CD4-positive, alpha-beta T cell treated with Interleukin-4 for 1 hour (primary cell): ENCODE measurements around the gene RFTN2.
"Not testable (repeated sequence)": the region's sequence is repeated elsewhere in the genome, so short reads cannot be mapped to it uniquely, and the experiment has no call there.

Experiments used
- DNase-seq, 2 donors: peaks; one replicate each; pipeline ENCODE4 v3.0.0-alpha.2; 2020 to 2022

RFTN2 gene

DNA sequence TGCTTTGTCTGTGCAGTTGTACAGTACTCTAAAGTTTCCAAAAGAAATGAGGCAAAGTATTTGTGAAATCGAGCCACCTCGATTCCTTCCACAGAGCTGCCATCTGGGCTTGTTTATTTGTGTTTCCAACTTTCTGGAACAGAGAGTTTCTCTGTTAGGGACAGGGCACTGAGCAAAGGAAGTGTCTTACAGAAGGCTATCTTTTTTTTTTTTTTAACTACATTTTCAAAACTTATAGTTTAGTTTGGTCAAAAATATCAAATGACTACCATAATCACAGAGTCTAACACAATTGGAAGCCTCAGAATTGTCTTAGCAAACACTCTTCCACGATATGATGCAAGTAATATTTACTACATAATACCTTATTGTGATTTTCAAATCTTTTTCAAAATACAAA, 796 bp downstream of the RFTN2 start:
- no peak for DNase-seq

- no peak for DNase-seq
These were observed 1.3 kb downstream of the RFTN2 start for GRCh38 chr2:197674060-197674459.

- DNase-seq: no peak
These were observed 1.8 kb downstream of the RFTN2 start for GRCh38 chr2:197673606-197674005.

GRCh38 chr2:197673106-197673505, 2.3 kb downstream of the RFTN2 start:
- no peak for DNase-seq

DNA sequence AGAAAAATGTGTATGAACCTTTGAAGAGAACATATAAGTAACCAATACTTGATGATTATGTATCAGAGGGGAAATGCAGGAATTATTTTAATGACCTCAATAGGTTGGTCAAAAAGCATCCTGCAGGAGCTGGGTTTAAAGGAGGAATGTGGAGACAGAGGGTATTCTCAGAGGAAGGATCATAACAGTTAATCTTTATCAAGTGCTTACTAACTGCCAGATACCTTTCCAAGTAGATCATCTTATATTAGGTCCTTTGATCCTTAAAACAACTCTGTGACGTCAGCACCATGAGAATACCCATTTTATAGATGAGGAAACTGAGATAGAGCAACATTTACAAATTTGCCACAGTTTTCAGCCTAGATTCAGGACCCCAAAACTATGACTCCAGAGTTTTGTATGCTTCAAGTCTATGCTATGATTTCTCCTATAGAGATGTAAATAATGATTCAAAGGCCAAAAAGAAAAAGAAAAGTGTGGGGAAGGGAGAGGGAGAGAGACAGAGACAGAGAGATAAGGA, 3.0 kb downstream of the RFTN2 start:
- no peak for DNase-seq

DNA sequence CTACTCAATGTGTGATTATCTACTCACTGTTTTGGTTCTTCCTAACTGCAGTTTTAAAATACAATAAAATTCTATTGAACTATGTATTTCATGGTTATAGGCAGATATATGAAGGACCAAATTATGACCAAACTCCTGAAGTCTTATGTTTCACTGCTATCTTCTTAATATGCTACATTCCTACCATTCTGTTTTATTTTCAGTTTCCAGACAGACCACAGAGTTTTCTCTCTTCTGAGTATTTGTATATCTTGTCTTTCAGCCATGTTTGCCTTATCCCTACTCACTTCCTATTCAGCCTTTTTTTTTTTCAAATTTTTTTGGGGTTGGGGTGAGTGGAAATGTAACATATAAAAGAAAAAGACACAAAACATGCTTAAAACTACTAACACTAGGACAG, 6.3 kb downstream of the RFTN2 start:
- DNase-seq: no peak

- no peak for DNase-seq
These were observed 7.1 kb downstream of the RFTN2 start for GRCh38 chr2:197668296-197668695.

DNA sequence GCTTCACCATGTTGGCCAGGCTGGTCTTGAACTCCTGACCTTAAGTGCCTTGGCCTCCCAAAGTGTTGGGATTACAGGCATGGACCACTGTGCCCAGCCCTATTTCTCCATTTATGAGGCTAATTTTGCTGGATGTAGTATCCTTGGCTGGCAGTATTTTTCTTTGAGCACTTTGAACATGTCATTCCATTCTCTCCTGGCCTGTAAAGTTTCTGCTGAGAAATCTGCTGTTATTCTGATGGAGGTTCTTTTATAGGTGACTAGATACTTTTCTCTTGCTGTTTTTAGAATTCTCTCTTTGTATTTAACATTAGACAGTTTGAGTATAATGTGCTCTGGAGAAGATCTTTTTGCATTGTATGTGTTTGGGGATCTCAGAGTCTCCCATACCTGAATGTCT, 9.1 kb downstream of the RFTN2 start:
- no peak for DNase-seq

DNA sequence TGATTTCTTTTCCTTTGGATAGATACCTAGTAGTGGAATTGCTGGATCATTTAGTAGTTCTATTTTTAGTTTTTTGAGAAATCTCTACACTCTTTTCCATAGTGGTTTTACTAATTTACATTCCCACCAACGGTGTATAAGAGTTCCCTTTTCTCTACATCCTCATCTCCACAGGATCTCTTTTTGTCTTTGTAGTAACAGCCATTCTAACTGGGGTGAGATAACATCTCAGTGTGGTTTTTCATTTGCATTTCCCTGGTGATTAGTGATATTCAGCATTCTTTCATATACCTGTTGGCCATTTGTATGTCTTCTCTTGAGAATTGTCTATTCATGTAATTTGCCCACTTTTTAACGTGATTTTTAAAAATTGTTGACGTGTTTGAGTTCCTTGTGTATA, 13.8 kb downstream of the RFTN2 start:
- DNase-seq: no peak

DNA sequence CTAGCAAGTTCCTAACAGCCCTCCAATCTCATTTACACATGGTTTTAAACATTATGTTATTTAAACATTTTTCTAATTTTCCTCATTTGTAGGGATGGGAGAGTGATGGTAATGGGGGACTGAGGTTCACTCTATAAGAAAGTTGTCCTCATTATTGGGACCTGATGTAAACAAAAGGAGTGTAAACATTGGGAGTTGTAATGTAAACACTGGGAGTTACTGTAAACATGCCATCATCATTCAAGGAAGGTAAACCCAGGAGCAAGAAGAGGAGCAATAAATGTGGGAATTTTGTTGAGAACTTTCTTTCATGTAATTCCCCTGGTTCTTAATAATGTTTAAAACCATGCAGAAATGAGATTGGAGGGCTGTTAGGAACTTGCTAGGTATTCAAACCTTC, 17.8 kb downstream of the RFTN2 start:
- DNase-seq: no peak

DNA sequence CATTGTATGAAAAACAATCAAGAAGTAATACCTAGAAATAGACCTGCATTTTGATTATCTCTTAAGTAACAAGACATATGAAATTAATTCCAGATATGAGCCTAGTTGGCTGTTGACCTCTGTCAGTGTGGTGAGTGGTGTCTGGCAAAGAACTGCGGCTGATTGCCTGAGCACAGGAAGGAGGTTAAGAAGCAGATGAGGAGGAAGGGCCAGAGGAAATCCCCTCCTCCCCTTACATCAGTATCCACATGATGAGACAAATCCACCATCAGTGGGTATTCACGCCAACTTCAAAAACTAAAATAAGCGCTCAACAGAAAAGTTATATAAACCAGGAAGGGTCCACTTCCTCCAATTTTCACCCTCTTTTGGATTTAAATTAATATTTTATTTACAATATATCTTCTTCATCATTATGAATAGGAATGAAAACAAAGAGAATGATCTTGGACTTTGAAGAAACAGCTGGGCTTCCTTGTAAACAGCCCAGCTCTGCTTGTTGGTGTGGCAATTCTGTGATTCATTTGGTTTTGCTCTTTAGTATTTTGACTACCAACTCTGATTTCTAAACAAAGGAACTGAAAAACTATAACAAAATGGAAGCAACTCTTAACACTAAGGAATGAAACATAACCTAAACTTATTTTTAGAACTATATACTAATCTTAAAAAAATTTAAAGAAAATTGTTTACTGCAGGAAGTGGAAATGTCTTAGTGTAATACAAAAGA, 27.3 kb downstream of the RFTN2 start:
- no peak for DNase-seq

- no peak for DNase-seq
These were observed 33.7 kb downstream of the RFTN2 start for GRCh38 chr2:197641666-197642065.

- DNase-seq: not testable (repeated sequence)
These were observed 34.7 kb downstream of the RFTN2 start for GRCh38 chr2:197640571-197641122.

DNA sequence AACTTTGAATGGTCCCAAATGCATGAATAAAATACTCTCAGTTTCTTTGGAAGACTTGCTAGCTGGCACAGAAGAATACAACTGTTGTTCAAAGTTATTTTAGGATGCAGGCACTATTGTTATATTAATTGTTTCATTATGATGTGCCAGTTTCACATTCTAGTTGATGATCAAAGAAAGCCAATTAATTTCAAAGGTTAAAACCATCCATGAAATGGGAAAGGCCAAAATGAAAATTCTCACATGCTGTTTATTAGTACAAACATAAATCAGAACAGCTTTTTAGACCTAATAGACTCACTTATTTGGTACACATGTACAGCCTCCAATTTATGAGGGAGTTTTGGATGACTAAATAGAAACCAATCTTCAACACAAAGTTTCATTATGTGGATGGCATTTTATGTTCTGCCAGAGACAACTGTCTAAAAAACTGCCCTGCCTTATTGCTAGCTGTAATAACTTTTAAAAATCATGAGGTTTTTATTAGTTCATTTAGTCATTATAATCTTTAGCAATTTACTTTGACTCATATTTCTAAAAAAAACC, 42.2 kb downstream of the RFTN2 start:
- no peak for DNase-seq

DNA sequence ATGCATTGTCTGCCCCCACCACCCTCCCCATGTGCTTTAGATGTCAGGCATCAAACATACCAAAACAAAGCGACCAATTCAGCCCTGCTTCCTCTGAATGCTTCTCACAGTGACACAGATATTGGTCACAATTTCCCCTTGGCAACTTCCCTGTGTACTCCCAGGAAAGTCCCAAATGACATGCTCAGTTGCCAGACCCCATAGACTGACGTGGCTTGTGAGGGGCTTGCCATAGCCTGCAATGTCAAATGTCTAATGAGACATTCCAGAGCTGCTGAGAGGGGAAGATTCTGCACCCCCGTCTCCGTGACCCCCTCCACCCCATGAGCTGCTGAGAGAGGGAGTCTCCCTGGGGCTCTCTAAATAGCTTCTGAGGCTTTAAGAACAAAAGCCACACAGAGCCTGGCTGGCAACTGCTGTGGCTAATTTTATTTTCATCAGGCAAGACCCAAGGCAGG, 47.3 kb downstream of the RFTN2 start:
- DNase-seq: no peak

- no peak for DNase-seq
These were observed 48.3 kb downstream of the RFTN2 start for GRCh38 chr2:197626965-197627625.

- DNase-seq: no peak
These were observed 55.3 kb downstream of the RFTN2 start for GRCh38 chr2:197620133-197620532.

- no peak for DNase-seq
These were observed 60.3 kb downstream of the RFTN2 start for GRCh38 chr2:197615016-197615652.

GRCh38 chr2:197614532-197614931, 60.9 kb downstream of the RFTN2 start:
- no peak for DNase-seq

DNA sequence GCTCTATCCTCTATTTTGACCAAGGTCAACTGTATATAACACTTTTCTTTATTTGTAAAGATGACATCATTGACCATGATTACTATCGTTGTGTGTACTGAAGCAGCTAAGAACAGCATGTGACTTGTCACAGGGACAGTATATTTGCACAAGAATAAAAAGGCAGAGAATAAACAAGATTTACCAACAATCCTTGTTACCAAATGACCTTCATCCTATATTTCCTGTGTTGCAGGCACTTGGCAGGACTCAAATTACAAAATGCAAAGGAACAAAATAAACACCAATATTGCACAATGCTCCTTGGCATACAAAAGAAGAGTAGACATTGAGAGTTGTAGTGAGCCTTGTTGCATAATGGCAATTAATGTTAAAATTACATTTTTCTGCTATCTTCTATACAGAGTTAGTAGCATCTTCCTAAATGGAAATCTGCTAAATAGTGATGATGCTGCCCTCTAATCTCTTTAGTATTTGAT, 61.8 kb downstream of the RFTN2 start:
- DNase-seq: no peak

- no peak for DNase-seq
These were observed 69.2 kb downstream of the RFTN2 start for GRCh38 chr2:197606180-197606579.

- DNase-seq: no peak
These were observed 71.1 kb downstream of the RFTN2 start for GRCh38 chr2:197604117-197604860.
